NCI-H748 (cell line): ENCODE data around the gene SNX13.
A peak's percentile ranks its signal among the peaks of the same experiment; 100 is the strongest.

Experiments
- DNase-seq: peaks from one replicate; lab custom pipeline; 2025; ENCODE audit not compliant: unreplicated experiment; lab: John Stamatoyannopoulos, UW

SNX13 gene

GRCh38 chr7:17946591-17946990, 6.3 kb upstream of the SNX13 start:
- no peak for DNase-seq

- DNase-seq = no peak
These were observed 4.4 kb upstream of the SNX13 start for GRCh38 chr7:17944720-17945119.

- no peak for DNase-seq
These were observed 2.7 kb upstream of the SNX13 start for GRCh38 chr7:17943006-17943405.

- no peak for DNase-seq
These were observed 1.9 kb upstream of the SNX13 start for GRCh38 chr7:17942231-17942630.

- peak; percentile 55 for DNase-seq
These were observed 697 bp upstream of the SNX13 start for GRCh38 chr7:17940951-17941431.

GRCh38 chr7:17939606-17940301, 540 bp downstream of the SNX13 start:
- DNase-seq = peak; percentile 61

GRCh38 chr7:17939211-17939605, 1.1 kb downstream of the SNX13 start:
- peak; percentile 36 for DNase-seq

- DNase-seq = no peak
These were observed 2.7 kb downstream of the SNX13 start for GRCh38 chr7:17937506-17938120.

- DNase-seq = no peak
These were observed 4.0 kb downstream of the SNX13 start for GRCh38 chr7:17936321-17936720.

- no peak for DNase-seq
These were observed 5.6 kb downstream of the SNX13 start for GRCh38 chr7:17934612-17935240.

GRCh38 chr7:17934094-17934493, 6.2 kb downstream of the SNX13 start:
- DNase-seq = no peak

GRCh38 chr7:17932770-17933169, 7.5 kb downstream of the SNX13 start:
- DNase-seq = no peak

GRCh38 chr7:17931069-17931468, 9.2 kb downstream of the SNX13 start:
- DNase-seq = no peak

- DNase-seq = no peak
These were observed 9.7 kb downstream of the SNX13 start for GRCh38 chr7:17930546-17930945.

- no peak for DNase-seq
These were observed 10.5 kb downstream of the SNX13 start for GRCh38 chr7:17929647-17930395.

- no peak for DNase-seq
These were observed 12.2 kb downstream of the SNX13 start for GRCh38 chr7:17928055-17928454.

- DNase-seq = no peak
These were observed 18.4 kb downstream of the SNX13 start for GRCh38 chr7:17921857-17922416.

- no peak for DNase-seq
These were observed 22.5 kb downstream of the SNX13 start for GRCh38 chr7:17917842-17918241.

- DNase-seq = no peak
These were observed 23.5 kb downstream of the SNX13 start for GRCh38 chr7:17916786-17917185.

GRCh38 chr7:17915796-17916195, 24.5 kb downstream of the SNX13 start:
- no peak for DNase-seq

GRCh38 chr7:17915168-17915567, 25.1 kb downstream of the SNX13 start:
- no peak for DNase-seq
